22Rv1 (cell line): Measurements from ENCODE around the gene CHRDL2.

ENCODE experiments used
- CTCF ChIP-seq: fragments of 450-650 bp; IDR thresholded peaks from 2 replicates; pipeline ENCODE4 v1.5.1; 2017; ENCODE audit warnings: mild to moderate bottlenecking
- ZFX ChIP-seq: fragments of 450-650 bp; IDR thresholded peaks from 2 replicates; pipeline ENCODE4 v1.6.1; 2017; ENCODE audit warnings: antibody characterized with exemption, borderline replicate concordance

GRCh38 chr11:74751303-74751702 is 20.1 kb upstream of the CHRDL2 start:
- TF ChIP-seq CTCF (no peak), ZFX (no peak)
